ENCODE data around the gene XRRA1. TPM values are rescaled to one million over a fixed set of nuclear protein-coding genes. Genes with fewer than 3 reads are reported as not detected.
"Not testable (repeated sequence)": the region's sequence is repeated elsewhere in the genome, so short reads cannot be mapped to it uniquely, and the experiment has no call there.

The XRRA1 gene
- 11.8 TPM for polyA plus RNA-seq (2013, experiment 1 of 4)
- 10.5 TPM for polyA plus RNA-seq (2013, experiment 2 of 4)
- 8.3 TPM for polyA plus RNA-seq (2013, experiment 3 of 4)
- polyA plus RNA-seq (2013, experiment 4 of 4): 10.8 TPM

- peak within 1 kb of the TSS; percentile 50 for H3K27ac ChIP-seq (ENCODE audit: insufficient read depth, low read depth, low read length, poor library complexity, severe bottlenecking)
- H3K4me1 ChIP-seq (ENCODE audit: control insufficient read depth, insufficient read depth, low read length): no peaks in the 10 kb centered on the region
- no peaks in the 10 kb centered on the region for H3K9me3 ChIP-seq (ENCODE audit: control insufficient read depth, low read length)
- 0% methylated on average over 67 of the region's 67 CpGs for WGBS, 2 experiments
- H3K4me3 ChIP-seq (ENCODE audit: insufficient read depth, low read depth, low read length): peak within 1 kb of the TSS; percentile 85
- H3K36me3 ChIP-seq (ENCODE audit: control insufficient read depth, insufficient read depth, low read length): no peaks in the 10 kb centered on the region
- no peaks in the 10 kb centered on the region for H3K27me3 ChIP-seq (ENCODE audit: control insufficient read depth, insufficient read depth, low read length, poor library complexity, severe bottlenecking)
Measured at GRCh38 chr11:74948898-74949752, at the start of gene XRRA1, which contains the start of gene SPCS2. Gene XRRA1, minus strand, starts transcription at chr11:74949091. Its CDS starts 8,213 bp downstream, at chr11:74940878. Gene SPCS2, plus strand, starts transcription at chr11:74949266. Its CDS starts 20 bp downstream, at chr11:74949286.

DNA sequence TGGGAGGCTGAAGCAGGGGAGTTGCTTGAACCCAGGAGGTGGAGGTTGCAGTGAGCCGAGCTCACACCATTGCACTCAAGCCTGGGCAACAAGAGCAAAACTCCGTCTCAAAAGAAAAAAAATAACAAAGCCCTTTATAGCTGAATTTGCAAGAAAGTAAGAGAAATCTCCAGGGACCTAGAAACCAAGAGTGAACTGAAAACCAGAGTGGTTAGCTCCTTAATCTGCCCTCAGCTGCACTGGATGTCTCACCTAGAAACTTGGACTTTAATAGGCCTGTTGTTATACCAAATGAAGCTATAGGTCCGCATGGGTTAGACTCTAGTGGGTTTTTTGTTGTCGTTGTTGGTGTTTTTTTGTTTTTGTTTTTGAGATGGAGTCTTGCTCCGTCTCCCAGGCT is 44.0 kb upstream of the XRRA1 start:
- Histone ChIP-seq H3K9me3 (ENCODE audit: control insufficient read depth, low read length) (no peaks in the 10 kb centered on the region), H3K36me3 (ENCODE audit: control insufficient read depth, insufficient read depth, low read length) (no peaks in the 10 kb centered on the region), H3K27ac (ENCODE audit: insufficient read depth, low read depth, low read length, poor library complexity, severe bottlenecking) (no peak overlapping the region), H3K4me3 (ENCODE audit: insufficient read depth, low read depth, low read length) (no peak overlapping the region), H3K4me1 (ENCODE audit: control insufficient read depth, insufficient read depth, low read length) (no peaks in the 10 kb centered on the region), H3K27me3 (ENCODE audit: control insufficient read depth, insufficient read depth, low read length, poor library complexity, severe bottlenecking) (no peaks in the 10 kb centered on the region)
- 93 to 96% methylated on average over 5 of the region's 5 CpGs for WGBS, 2 experiments

DNA sequence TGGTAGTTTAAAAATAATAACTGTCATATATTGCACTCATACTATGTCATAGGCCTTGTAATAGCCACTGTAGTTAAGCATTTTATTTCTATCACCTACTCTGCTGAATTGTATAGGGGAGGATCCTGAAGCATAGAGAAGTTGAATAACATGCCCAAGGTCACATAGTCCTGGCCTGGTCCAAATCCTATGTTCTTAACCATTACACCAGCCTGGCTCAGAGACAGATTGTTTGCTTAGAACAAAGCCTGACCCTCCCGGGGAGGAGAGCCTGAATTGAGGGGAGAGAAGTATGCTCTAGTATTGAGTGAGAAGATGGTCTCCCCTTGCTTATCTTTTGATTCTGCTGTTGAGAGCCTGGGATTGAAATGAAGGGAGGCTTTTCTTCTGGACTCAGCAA is 42.0 kb upstream of the XRRA1 start:
- no peaks in the 10 kb centered on the region for H3K36me3 ChIP-seq (ENCODE audit: control insufficient read depth, insufficient read depth, low read length)
- no peaks in the 10 kb centered on the region for H3K27me3 ChIP-seq (ENCODE audit: control insufficient read depth, insufficient read depth, low read length, poor library complexity, severe bottlenecking)
- 57 to 70% methylated on average over 1 of the region's 1 CpG for WGBS, 2 experiments
- H3K4me1 ChIP-seq (ENCODE audit: control insufficient read depth, insufficient read depth, low read length): no peaks in the 10 kb centered on the region
- H3K27ac ChIP-seq (ENCODE audit: insufficient read depth, low read depth, low read length, poor library complexity, severe bottlenecking): no peak overlapping the region
- no peaks in the 10 kb centered on the region for H3K9me3 ChIP-seq (ENCODE audit: control insufficient read depth, low read length)
- H3K4me3 ChIP-seq (ENCODE audit: insufficient read depth, low read depth, low read length): no peak overlapping the region

DNA sequence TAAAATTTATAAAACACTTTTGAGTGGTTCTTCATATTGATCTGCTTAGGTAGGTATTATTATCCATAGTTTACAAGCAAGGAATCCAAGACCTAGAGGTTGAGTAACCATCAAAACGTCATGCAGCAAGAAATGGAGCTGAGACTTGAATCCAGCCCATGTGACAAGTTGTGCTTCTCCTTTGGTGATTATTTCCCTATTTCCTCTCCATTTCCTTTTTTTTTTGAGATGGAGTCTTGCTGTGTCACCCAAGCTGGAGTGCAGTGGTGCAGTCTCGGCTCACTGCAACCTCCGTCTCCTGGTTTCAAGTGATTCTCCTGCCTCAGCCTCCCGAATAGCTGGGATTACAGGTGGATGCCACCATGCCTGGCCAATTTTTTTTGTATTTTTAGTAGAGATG is 41.3 kb upstream of the XRRA1 start:
- not testable (repeated sequence) for H3K9me3 ChIP-seq (ENCODE audit: control insufficient read depth, low read length); H3K27me3 ChIP-seq (ENCODE audit: control insufficient read depth, insufficient read depth, low read length, poor library complexity, severe bottlenecking); H3K36me3 ChIP-seq (ENCODE audit: control insufficient read depth, insufficient read depth, low read length); H3K4me1 ChIP-seq (ENCODE audit: control insufficient read depth, insufficient read depth, low read length); H3K4me3 ChIP-seq (ENCODE audit: insufficient read depth, low read depth, low read length); H3K27ac ChIP-seq (ENCODE audit: insufficient read depth, low read depth, low read length, poor library complexity, severe bottlenecking)
- WGBS, 2 experiments: 93 to 94% methylated on average over 4 of the region's 4 CpGs

DNA sequence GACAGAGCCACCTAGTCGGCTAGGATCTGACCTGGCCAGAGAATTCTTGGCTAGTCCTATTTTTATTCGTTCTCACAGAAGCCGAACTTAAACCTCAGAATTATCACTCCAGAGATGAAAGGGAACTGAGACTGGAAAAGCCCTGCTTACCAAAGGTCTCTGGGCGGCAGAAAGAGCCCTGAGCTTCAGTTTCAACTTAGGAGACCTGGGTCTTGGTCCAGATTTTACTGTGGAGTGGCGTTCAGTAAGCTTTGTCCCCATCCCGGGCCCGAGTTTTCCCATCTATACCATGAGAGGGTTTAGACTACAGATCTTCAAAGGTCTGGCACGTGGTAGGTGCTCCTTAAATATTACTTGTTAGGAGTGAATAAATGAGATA is 40.4 kb upstream of the XRRA1 start:
- H3K36me3 ChIP-seq (ENCODE audit: control insufficient read depth, insufficient read depth, low read length): no peaks in the 10 kb centered on the region
- no peaks in the 10 kb centered on the region for H3K9me3 ChIP-seq (ENCODE audit: control insufficient read depth, low read length)
- H3K4me1 ChIP-seq (ENCODE audit: control insufficient read depth, insufficient read depth, low read length): no peaks in the 10 kb centered on the region
- no peak overlapping the region for H3K27ac ChIP-seq (ENCODE audit: insufficient read depth, low read depth, low read length, poor library complexity, severe bottlenecking)
- no peaks in the 10 kb centered on the region for H3K27me3 ChIP-seq (ENCODE audit: control insufficient read depth, insufficient read depth, low read length, poor library complexity, severe bottlenecking)
- 9 to 16% methylated on average over 8 of the region's 8 CpGs for WGBS, 2 experiments
- peak overlapping the region; percentile 70 for H3K4me3 ChIP-seq (ENCODE audit: insufficient read depth, low read depth, low read length)

GRCh38 chr11:74988541-74989259 is 39.8 kb upstream of the XRRA1 start, which contains the start of gene NEU3:
Gene NEU3, plus strand, starts transcription at chr11:74988933. Its CDS starts 128 bp downstream, at chr11:74989061.
- Histone ChIP-seq H3K27me3 (ENCODE audit: control insufficient read depth, insufficient read depth, low read length, poor library complexity, severe bottlenecking) (no peaks in the 10 kb centered on the region), H3K4me1 (ENCODE audit: control insufficient read depth, insufficient read depth, low read length) (no peaks in the 10 kb centered on the region), H3K36me3 (ENCODE audit: control insufficient read depth, insufficient read depth, low read length) (no peaks in the 10 kb centered on the region), H3K4me3 (ENCODE audit: insufficient read depth, low read depth, low read length) (peak within 1 kb of the TSS; percentile 70), H3K9me3 (ENCODE audit: control insufficient read depth, low read length) (no peaks in the 10 kb centered on the region), H3K27ac (ENCODE audit: insufficient read depth, low read depth, low read length, poor library complexity, severe bottlenecking) (no peak within 1 kb of the TSS)
- WGBS, 2 experiments: 1% methylated on average over 46 of the region's 46 CpGs

DNA sequence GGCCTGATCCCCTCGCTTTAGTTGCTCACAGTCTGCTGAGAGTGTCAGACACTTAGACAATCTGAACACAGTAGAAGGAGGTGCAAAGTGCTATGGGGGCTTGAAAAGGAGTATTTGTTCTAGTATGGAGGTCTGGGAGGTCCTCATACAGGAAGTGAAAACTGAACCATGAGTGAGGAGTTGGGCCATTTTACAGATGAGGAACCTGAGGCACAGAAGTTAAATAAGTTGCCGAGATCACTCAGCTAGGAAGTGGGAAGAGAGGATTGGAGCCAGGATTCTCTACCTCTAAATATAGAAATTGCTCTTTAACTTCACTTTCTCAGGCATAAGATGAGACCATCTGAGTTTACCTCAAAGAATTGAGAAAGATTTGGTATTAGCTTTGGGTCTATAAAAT is 35.8 kb upstream of the XRRA1 start:
- Histone ChIP-seq H3K4me1 (ENCODE audit: control insufficient read depth, insufficient read depth, low read length) (no peaks in the 10 kb centered on the region), H3K9me3 (ENCODE audit: control insufficient read depth, low read length) (no peaks in the 10 kb centered on the region), H3K4me3 (ENCODE audit: insufficient read depth, low read depth, low read length) (no peak overlapping the region), H3K27ac (ENCODE audit: insufficient read depth, low read depth, low read length, poor library complexity, severe bottlenecking) (no peak overlapping the region), H3K27me3 (ENCODE audit: control insufficient read depth, insufficient read depth, low read length, poor library complexity, severe bottlenecking) (no peaks in the 10 kb centered on the region), H3K36me3 (ENCODE audit: control insufficient read depth, insufficient read depth, low read length) (no peaks in the 10 kb centered on the region)
- WGBS, 2 experiments: 88 to 100% methylated on average over 1 to 2 of the region's 2 CpGs

GRCh38 chr11:74984070-74984469 is 35.2 kb upstream of the XRRA1 start:
- WGBS, 2 experiments: 88 to 98% methylated on average over 3 of the region's 3 CpGs
- no peaks in the 10 kb centered on the region for H3K9me3 ChIP-seq (ENCODE audit: control insufficient read depth, low read length)
- H3K4me3 ChIP-seq (ENCODE audit: insufficient read depth, low read depth, low read length): no peak overlapping the region
- no peaks in the 10 kb centered on the region for H3K27me3 ChIP-seq (ENCODE audit: control insufficient read depth, insufficient read depth, low read length, poor library complexity, severe bottlenecking)
- H3K27ac ChIP-seq (ENCODE audit: insufficient read depth, low read depth, low read length, poor library complexity, severe bottlenecking): no peak overlapping the region
- no peaks in the 10 kb centered on the region for H3K36me3 ChIP-seq (ENCODE audit: control insufficient read depth, insufficient read depth, low read length)
- H3K4me1 ChIP-seq (ENCODE audit: control insufficient read depth, insufficient read depth, low read length): no peaks in the 10 kb centered on the region

DNA sequence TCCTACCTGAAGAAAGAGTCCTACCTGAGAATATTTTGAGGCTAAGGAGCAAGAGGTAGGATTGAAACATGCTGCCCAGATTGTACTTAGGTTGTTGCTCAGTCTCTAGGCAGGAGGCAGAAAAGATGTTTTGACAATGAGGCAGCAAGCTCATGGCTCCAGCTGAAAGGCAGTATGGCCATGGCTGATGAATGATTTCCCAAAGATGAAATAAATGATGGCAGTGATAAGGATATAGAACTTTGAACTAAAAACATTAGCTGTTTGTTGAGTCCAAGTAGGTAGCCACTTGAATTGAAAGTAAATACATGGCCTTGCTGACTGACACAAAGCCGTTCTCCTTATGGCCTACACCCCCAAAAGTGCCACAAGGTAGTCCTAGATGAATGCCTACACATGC is 33.0 kb upstream of the XRRA1 start:
- WGBS, 2 experiments: 100% methylated on average over 1 of the region's 1 CpG
- no peak overlapping the region for H3K27ac ChIP-seq (ENCODE audit: insufficient read depth, low read depth, low read length, poor library complexity, severe bottlenecking)

GRCh38 chr11:74980634-74981033 is 31.7 kb upstream of the XRRA1 start:
- Histone ChIP-seq H3K4me3 (ENCODE audit: insufficient read depth, low read depth, low read length) (no peak overlapping the region), H3K9me3 (ENCODE audit: control insufficient read depth, low read length) (no peaks in the 10 kb centered on the region), H3K27ac (ENCODE audit: insufficient read depth, low read depth, low read length, poor library complexity, severe bottlenecking) (no peak overlapping the region), H3K4me1 (ENCODE audit: control insufficient read depth, insufficient read depth, low read length) (no peaks in the 10 kb centered on the region), H3K36me3 (ENCODE audit: control insufficient read depth, insufficient read depth, low read length) (peaks cover 3% of the 10 kb centered on the region), H3K27me3 (ENCODE audit: control insufficient read depth, insufficient read depth, low read length, poor library complexity, severe bottlenecking) (no peaks in the 10 kb centered on the region)
- WGBS, 2 experiments: 95 to 96% methylated on average over 2 of the region's 2 CpGs

More for the DNA sequence above, 33.0 kb upstream of the XRRA1 start:
- Histone ChIP-seq H3K36me3 (ENCODE audit: control insufficient read depth, insufficient read depth, low read length) (no peaks in the 10 kb centered on the region), H3K4me1 (ENCODE audit: control insufficient read depth, insufficient read depth, low read length) (no peaks in the 10 kb centered on the region), H3K4me3 (ENCODE audit: insufficient read depth, low read depth, low read length) (no peak overlapping the region), H3K27me3 (ENCODE audit: control insufficient read depth, insufficient read depth, low read length, poor library complexity, severe bottlenecking) (no peaks in the 10 kb centered on the region), H3K9me3 (ENCODE audit: control insufficient read depth, low read length) (no peaks in the 10 kb centered on the region)

Data from ectodermal cell (in vitro differentiated cells).